ENCODE results near the gene LRMDA.

LRMDA gene

GRCh38 chr10:76399226-76399625, 967.8 kb downstream of the LRMDA start:
- Histone ChIP-seq H4K20me1 (ENCODE audit: insufficient read depth, low read length, poor library complexity, severe bottlenecking) (no peaks in the 10 kb centered on the region), H3K27me3 (ENCODE audit: insufficient read depth, low read length, poor library complexity, severe bottlenecking) (no peaks in the 10 kb centered on the region), H3K4me3 (ENCODE audit: low read length, poor library complexity, severe bottlenecking) (no peak overlapping the region), H3K79me2 (ENCODE audit: insufficient read depth, low read length) (no peaks in the 10 kb centered on the region), H2AFZ (ENCODE audit: low read length) (no peak overlapping the region), H3F3A (ENCODE audit: low read depth) (no peaks in the 10 kb centered on the region), H3K9me3 (ENCODE audit: insufficient read depth, low read depth, low read length) (no peaks in the 10 kb centered on the region), H3K36me3 (ENCODE audit: insufficient read depth, low read length) (no peaks in the 10 kb centered on the region), H3K9ac (ENCODE audit: low read depth, low read length, poor library complexity, severe bottlenecking) (no peak overlapping the region), H3K9me2 (replicated peaks; ENCODE audit: low read depth, low read length) (no peaks in the 10 kb centered on the region), H3K4me2 (ENCODE audit: low read depth, low read length, poor library complexity, severe bottlenecking) (no peak overlapping the region), H3K4me1 (ENCODE audit: insufficient read depth, low read length, poor library complexity, severe bottlenecking) (no peaks in the 10 kb centered on the region)
- TF ChIP-seq CTCF (conservative IDR thresholded peaks at IDR 0.05; ENCODE audit: low read length) (no peak), EZH2phosphoT487 (IDR thresholded peaks at IDR 0.05; ENCODE audit: borderline replicate concordance) (no peak)

GRCh38 chr10:76401006-76401405, 969.6 kb downstream of the LRMDA start:
- no peaks in the 10 kb centered on the region for H3F3A ChIP-seq (ENCODE audit: low read depth)
- no peak overlapping the region for H2AFZ ChIP-seq (ENCODE audit: low read length)
- no peak overlapping the region for H3K9ac ChIP-seq (ENCODE audit: low read depth, low read length, poor library complexity, severe bottlenecking)
- H3K4me3 ChIP-seq (ENCODE audit: low read length, poor library complexity, severe bottlenecking), result no peak overlapping the region
- no peaks in the 10 kb centered on the region for H3K79me2 ChIP-seq (ENCODE audit: insufficient read depth, low read length)
- TF ChIP-seq EZH2phosphoT487 (IDR thresholded peaks at IDR 0.05; ENCODE audit: borderline replicate concordance) (no peak), CTCF (conservative IDR thresholded peaks at IDR 0.05; ENCODE audit: low read length) (no peak)
- H3K4me1 ChIP-seq (ENCODE audit: insufficient read depth, low read length, poor library complexity, severe bottlenecking), result no peaks in the 10 kb centered on the region
- no peaks in the 10 kb centered on the region for H3K36me3 ChIP-seq (ENCODE audit: insufficient read depth, low read length)
- no peaks in the 10 kb centered on the region for H3K9me3 ChIP-seq (ENCODE audit: insufficient read depth, low read depth, low read length)
- no peaks in the 10 kb centered on the region for H3K27me3 ChIP-seq (ENCODE audit: insufficient read depth, low read length, poor library complexity, severe bottlenecking)
- no peaks in the 10 kb centered on the region for H3K9me2 ChIP-seq (replicated peaks; ENCODE audit: low read depth, low read length)
- no peaks in the 10 kb centered on the region for H4K20me1 ChIP-seq (ENCODE audit: insufficient read depth, low read length, poor library complexity, severe bottlenecking)
- no peak overlapping the region for H3K4me2 ChIP-seq (ENCODE audit: low read depth, low read length, poor library complexity, severe bottlenecking)

- Histone ChIP-seq H3K36me3 (ENCODE audit: insufficient read depth, low read length) (no peaks in the 10 kb centered on the region), H3K9me3 (ENCODE audit: insufficient read depth, low read depth, low read length) (no peaks in the 10 kb centered on the region), H2AFZ (ENCODE audit: low read length) (no peak overlapping the region), H3K4me2 (ENCODE audit: low read depth, low read length, poor library complexity, severe bottlenecking) (no peak overlapping the region), H3K4me3 (ENCODE audit: low read length, poor library complexity, severe bottlenecking) (no peak overlapping the region), H3K27me3 (ENCODE audit: insufficient read depth, low read length, poor library complexity, severe bottlenecking) (no peaks in the 10 kb centered on the region), H3K9ac (ENCODE audit: low read depth, low read length, poor library complexity, severe bottlenecking) (no peak overlapping the region), H3K9me2 (replicated peaks; ENCODE audit: low read depth, low read length) (no peaks in the 10 kb centered on the region), H4K20me1 (ENCODE audit: insufficient read depth, low read length, poor library complexity, severe bottlenecking) (no peaks in the 10 kb centered on the region), H3K79me2 (ENCODE audit: insufficient read depth, low read length) (no peaks in the 10 kb centered on the region), H3K4me1 (ENCODE audit: insufficient read depth, low read length, poor library complexity, severe bottlenecking) (no peaks in the 10 kb centered on the region), H3F3A (ENCODE audit: low read depth) (no peaks in the 10 kb centered on the region)
- no peak for TF ChIP-seq CTCF (conservative IDR thresholded peaks at IDR 0.05; ENCODE audit: low read length)
- TF ChIP-seq EZH2phosphoT487 (IDR thresholded peaks at IDR 0.05; ENCODE audit: borderline replicate concordance), result no peak
Observed at GRCh38 chr10:76403912-76404311, 972.5 kb downstream of the LRMDA start.

Measured in Loucy (cell line).